ENCODE measurements around the gene STX2.

The STX2 gene

GRCh38 chr12:130831876-130832405, 7.1 kb downstream of the STX2 start:
- no peak for DNase-seq (ENCODE audit: low read depth in 2 of 2)

- DNase-seq (ENCODE audit: low read depth in 2 of 2) = no peak
Observed at GRCh38 chr12:130831246-130831645, 7.8 kb downstream of the STX2 start.

GRCh38 chr12:130830246-130830551, 8.9 kb downstream of the STX2 start:
- no peak for DNase-seq (ENCODE audit: low read depth in 2 of 2)

GRCh38 chr12:130829391-130830245, 9.4 kb downstream of the STX2 start:
- no peak for DNase-seq (ENCODE audit: low read depth in 2 of 2)

GRCh38 chr12:130828895-130829294, 10.2 kb downstream of the STX2 start:
- DNase-seq (ENCODE audit: low read depth in 2 of 2) = no peak

GRCh38 chr12:130827432-130827831, 11.6 kb downstream of the STX2 start:
- no peak for DNase-seq (ENCODE audit: low read depth in 2 of 2)

- peak in 1 of 2 donors; percentile 70 for DNase-seq (ENCODE audit: low read depth in 2 of 2)
Observed at GRCh38 chr12:130826151-130826801, 12.8 kb downstream of the STX2 start.

- no peak for DNase-seq (ENCODE audit: low read depth in 2 of 2)
Observed at GRCh38 chr12:130825771-130826150, 13.3 kb downstream of the STX2 start.

GRCh38 chr12:130819681-130820080, 19.4 kb downstream of the STX2 start:
- no peak for DNase-seq (ENCODE audit: low read depth in 2 of 2)

GRCh38 chr12:130818635-130819576, 20.1 kb downstream of the STX2 start:
- DNase-seq (ENCODE audit: low read depth in 2 of 2) = peak; percentile 38 to 71

GRCh38 chr12:130818272-130818634, 20.8 kb downstream of the STX2 start:
- no peak for DNase-seq (ENCODE audit: low read depth in 2 of 2)

- DNase-seq (ENCODE audit: low read depth in 2 of 2) = no peak
Observed at GRCh38 chr12:130817804-130818203, 21.2 kb downstream of the STX2 start.

- DNase-seq (ENCODE audit: low read depth in 2 of 2) = no peak
Observed at GRCh38 chr12:130816097-130816496, 23.0 kb downstream of the STX2 start.

GRCh38 chr12:130815028-130815741, 23.9 kb downstream of the STX2 start:
- no peak for DNase-seq (ENCODE audit: low read depth in 2 of 2)

- DNase-seq (ENCODE audit: low read depth in 2 of 2) = no peak
Observed at GRCh38 chr12:130813949-130814348, 25.1 kb downstream of the STX2 start.

- DNase-seq (ENCODE audit: low read depth in 2 of 2) = no peak
Observed at GRCh38 chr12:130813436-130813835, 25.6 kb downstream of the STX2 start.

GRCh38 chr12:130809791-130810190, 29.3 kb downstream of the STX2 start:
- DNase-seq (ENCODE audit: low read depth in 2 of 2) = no peak

GRCh38 chr12:130807309-130807708, 31.7 kb downstream of the STX2 start:
- no peak for DNase-seq (ENCODE audit: low read depth in 2 of 2)

- DNase-seq (ENCODE audit: low read depth in 2 of 2) = no peak
Observed at GRCh38 chr12:130806574-130806973, 32.5 kb downstream of the STX2 start.

GRCh38 chr12:130805635-130806034, 33.4 kb downstream of the STX2 start:
- no peak for DNase-seq (ENCODE audit: low read depth in 2 of 2)

GRCh38 chr12:130804216-130804615, 34.8 kb downstream of the STX2 start:
- no peak for DNase-seq (ENCODE audit: low read depth in 2 of 2)
